Measurements from ENCODE around the gene PLAAT3. TPM values are rescaled to one million over a fixed set of nuclear protein-coding genes. Genes with fewer than 3 reads are reported as not detected.
"Not testable (repeated sequence)": the region's sequence is repeated elsewhere in the genome, so short reads cannot be mapped to it uniquely, and the experiment has no call there.

The PLAAT3 gene
- total RNA-seq, result 1 to 10 TPM; 1.7 to 3.3 TPM
- polyA plus RNA-seq, result 10 to 100 TPM in 1 of 3 donors, 1 to 10 TPM in 2; 7.6 to 28.7 (median 8.6) TPM
- total RNA-seq, result 0.19 to 3.0 (median 1.6) reads per million in 6 experiments

GRCh38 chr11:63614136-63614671 is at the start of gene PLAAT3:
TSS of gene PLAAT3 (minus strand) at chr11:63614433. CDS start at chr11:63614014, 419 bp downstream.
- Mint-ChIP-seq H3K27ac (peak within 1 kb of the TSS; percentile 62 to 96 (median 88)), H3K9me3 (no peaks in the 10 kb centered on the region), H3K4me1 (peaks cover 10 to 24% (median 21%) of the 10 kb centered on the region in 4 donors), H3K36me3 (no peaks in the 10 kb centered on the region), H3K27me3 (peaks cover 0 to 2% (median 0%) of the 10 kb centered on the region in 5 donors), H3K4me3 (peak within 1 kb of the TSS; percentile 81 to 91 (median 86))
- ATAC-seq, result peak; percentile 65 to 80
- POLR2A ChIA-PET, result interaction anchor here (0.6 to 1.8 kb wide), 4 partner anchors 8 to 77 kb away, joined by 3 to 8 read pairs (median 6); partner anchors contain the start of gene PLAAT4
- DNase-seq, result peak in 7 of 10 donors; percentile 9 to 32 (median 22)

GRCh38 chr11:63663809-63664208 is 49.6 kb upstream of the PLAAT3 start:
- Mint-ChIP-seq H3K36me3 (peaks cover 0 to 9% (median 0%) of the 10 kb centered on the region in 3 donors), H3K4me3 (no peak overlapping the region), H3K27ac (peak overlapping the region in 2 of 10 donors; percentile 5 to 28), H3K9me3 (no peaks in the 10 kb centered on the region), H3K4me1 (peaks cover 9 to 68% (median 44%) of the 10 kb centered on the region in 4 donors), H3K27me3 (no peaks in the 10 kb centered on the region)
- no peak for DNase-seq
- ATAC-seq, result no peak
- POLR2A ChIA-PET, result no interaction called here

- Mint-ChIP-seq H3K27ac (peak overlapping the region in 1 of 10 donors; percentile 44), H3K9me3 (no peaks in the 10 kb centered on the region), H3K4me1 (peaks cover 8 to 49% (median 29%) of the 10 kb centered on the region in 4 donors), H3K27me3 (no peaks in the 10 kb centered on the region), H3K4me3 (no peak overlapping the region), H3K36me3 (peaks cover 0 to 31% (median 6%) of the 10 kb centered on the region in 3 donors)
- DNase-seq, result no peak
- no peak for ATAC-seq
- POLR2A ChIA-PET, result interaction anchor here (0.6 to 0.9 kb wide), 3 partner anchors 16 to 81 kb away, joined by 3 to 4 read pairs (median 3); no protein-coding TSS in a partner anchor
Observed at GRCh38 chr11:63660972-63661371, 46.7 kb upstream of the PLAAT3 start.

GRCh38 chr11:63652671-63653070 is 38.4 kb upstream of the PLAAT3 start:
- Mint-ChIP-seq H3K4me1 (peaks cover 7 to 15% (median 14%) of the 10 kb centered on the region in 4 donors), H3K4me3 (no peak overlapping the region), H3K27ac (peak overlapping the region in 4 of 10 donors; percentile 2 to 63 (median 18)), H3K9me3 (no peaks in the 10 kb centered on the region), H3K36me3 (peaks cover 4 to 70% (median 7%) of the 10 kb centered on the region in 3 donors), H3K27me3 (no peaks in the 10 kb centered on the region)
- ATAC-seq (no peak), DNase-seq (no peak)
- POLR2A ChIA-PET, result no interaction called here

GRCh38 chr11:63643205-63643604 is 29.0 kb upstream of the PLAAT3 start:
- peak overlapping the region in 2 of 10 donors; percentile 1 to 41 for H3K27ac Mint-ChIP-seq

GRCh38 chr11:63641727-63642126 is 27.5 kb upstream of the PLAAT3 start:
- Mint-ChIP-seq H3K27ac (peak overlapping the region in 2 of 10 donors; percentile 16 to 51), H3K4me1 (peaks cover 4 to 10% (median 6%) of the 10 kb centered on the region in 4 donors), H3K4me3 (no peak overlapping the region), H3K36me3 (peaks cover 0 to 57% (median 2%) of the 10 kb centered on the region in 3 donors), H3K27me3 (no peaks in the 10 kb centered on the region), H3K9me3 (no peaks in the 10 kb centered on the region)
- no peak for ATAC-seq
- DNase-seq, result no peak
- POLR2A ChIA-PET, result no interaction called here

More at GRCh38 chr11:63643205-63643604, 29.0 kb upstream of the PLAAT3 start:
- Mint-ChIP-seq H3K36me3 (peaks cover 0 to 63% (median 2%) of the 10 kb centered on the region in 3 donors), H3K4me3 (no peak overlapping the region), H3K9me3 (no peaks in the 10 kb centered on the region), H3K27me3 (no peaks in the 10 kb centered on the region), H3K4me1 (peaks cover 3 to 6% (median 5%) of the 10 kb centered on the region in 4 donors)
- DNase-seq (no peak), ATAC-seq (no peak)
- POLR2A ChIA-PET, result interaction anchor here (1.8 kb wide), 1 partner anchor 28 kb away, joined by 4 read pairs; the partner anchor contains the start of gene ATL3

- POLR2A ChIA-PET, result interaction anchor here (1.4 to 1.5 kb wide), 2 partner anchors 87 to 161 kb away, joined by 3 to 4 read pairs; no protein-coding TSS in a partner anchor
- no peak for ATAC-seq
- Mint-ChIP-seq H3K4me1 (peaks cover 7 to 13% (median 9%) of the 10 kb centered on the region in 4 donors), H3K27me3 (no peaks in the 10 kb centered on the region), H3K4me3 (no peak overlapping the region), H3K36me3 (peaks cover 4 to 50% (median 4%) of the 10 kb centered on the region in 3 donors), H3K9me3 (no peaks in the 10 kb centered on the region), H3K27ac (peak overlapping the region in 5 of 10 donors; percentile 22 to 84 (median 64))
- peak in 2 of 10 donors; percentile 16 to 28 for DNase-seq
Observed at GRCh38 chr11:63639199-63639832, 25.1 kb upstream of the PLAAT3 start.

GRCh38 chr11:63638436-63638835 is 24.2 kb upstream of the PLAAT3 start:
- peaks cover 7 to 13% (median 9%) of the 10 kb centered on the region in 4 donors for H3K4me1 Mint-ChIP-seq
- not testable (repeated sequence) for H3K27me3 Mint-ChIP-seq, H3K4me3 Mint-ChIP-seq, H3K27ac Mint-ChIP-seq, DNase-seq, ATAC-seq, H3K9me3 Mint-ChIP-seq
- POLR2A ChIA-PET, result interaction anchor here (1.4 to 1.5 kb wide), 2 partner anchors 86 to 160 kb away, joined by 3 to 4 read pairs; no protein-coding TSS in a partner anchor
- peaks cover 3 to 53% (median 4%) of the 10 kb centered on the region in 3 donors for H3K36me3 Mint-ChIP-seq

GRCh38 chr11:63635762-63636465 is 21.7 kb upstream of the PLAAT3 start:
- peaks cover 4 to 53% (median 17%) of the 10 kb centered on the region in 3 donors for H3K36me3 Mint-ChIP-seq
- POLR2A ChIA-PET, result interaction anchor here (0.8 to 1.3 kb wide), 2 partner anchors 82 to 157 kb away, joined by 3 to 4 read pairs; no protein-coding TSS in a partner anchor
- no peaks in the 10 kb centered on the region for H3K27me3 Mint-ChIP-seq
- H3K9me3 Mint-ChIP-seq, result no peaks in the 10 kb centered on the region
- peak; percentile 49 to 87 (median 72) for DNase-seq
- peaks cover 3 to 13% (median 9%) of the 10 kb centered on the region in 4 donors for H3K4me1 Mint-ChIP-seq
- no peak overlapping the region for H3K4me3 Mint-ChIP-seq
- ATAC-seq, result peak; percentile 72 to 86
- H3K27ac Mint-ChIP-seq, result peak overlapping the region in 3 of 10 donors; percentile 1 to 79 (median 11)

GRCh38 chr11:63629426-63629825 is 15.2 kb upstream of the PLAAT3 start:
- Mint-ChIP-seq H3K36me3 (peaks cover 7 to 64% (median 26%) of the 10 kb centered on the region in 3 donors), H3K4me1 (peaks cover 0 to 5% (median 0%) of the 10 kb centered on the region in 4 donors), H3K27me3 (no peaks in the 10 kb centered on the region), H3K9me3 (no peaks in the 10 kb centered on the region), H3K27ac (no peak overlapping the region), H3K4me3 (no peak overlapping the region)
- DNase-seq (no peak), ATAC-seq (no peak)
- POLR2A ChIA-PET, result interaction anchor here (0.7 kb wide), 1 partner anchor 1815 kb away, joined by 6 read pairs; no protein-coding TSS in a partner anchor

GRCh38 chr11:63623513-63624140 is 9.4 kb upstream of the PLAAT3 start:
- Mint-ChIP-seq H3K36me3 (peaks cover 0 to 10% (median 4%) of the 10 kb centered on the region in 3 donors), H3K4me1 (peaks cover 4 to 9% (median 8%) of the 10 kb centered on the region in 4 donors), H3K9me3 (no peaks in the 10 kb centered on the region), H3K4me3 (no peak overlapping the region), H3K27ac (peak overlapping the region in 3 of 10 donors; percentile 11 to 42 (median 19)), H3K27me3 (peaks cover 0 to 1% (median 0%) of the 10 kb centered on the region in 5 donors)
- POLR2A ChIA-PET, result interaction anchor here (1.1 kb wide), 1 partner anchor 73 kb away, joined by 3 read pairs; no protein-coding TSS in a partner anchor
- no peak for ATAC-seq
- no peak for DNase-seq
